Activated CD8-positive, alpha-beta T cell treated with anti-CD3 and anti-CD28 coated beads, Interleukin-2, amount 10 ng/mL, durations not matched to agents 7 days and 5 days (primary cell): ENCODE results near the gene C10orf95. TPM values are rescaled to one million over a fixed set of nuclear protein-coding genes. Genes with fewer than 3 reads are reported as not detected.

Source experiments
- ATAC-seq: fragments of 150-1000 bp; cut with Tn5 transposase; one replicate; pipeline ENCODE4 v1.10.0; 2021; ENCODE audit warnings: moderate library complexity
- CTCF ChIA-PET: fragments of 350-600 bp; sonication (Branson Sonifier 250); formaldehyde crosslinking; loops from one replicate; lab custom pipeline; 2021; ENCODE audit warnings: antibody characterized with exemption; lab: Charles Lee
- POLR2A ChIA-PET: fragments of 350-600 bp; sonication (Branson Sonifier 250); formaldehyde crosslinking; loops from one replicate; lab custom pipeline; 2021; ENCODE audit warnings: antibody characterized with exemption; lab: Charles Lee
- DNase-seq: peaks from one replicate; pipeline ENCODE4 v3.0.0-alpha.2; 2020
- H3K27ac Mint-ChIP-seq: one replicate; pipeline ENCODE4 v1.8.0; 2021; ENCODE audit warnings: mild to moderate bottlenecking, mixed read lengths
- H3K27me3 Mint-ChIP-seq: one replicate; pipeline ENCODE4 v1.8.0; 2021; ENCODE audit warnings: low read depth, mixed read lengths
- H3K36me3 Mint-ChIP-seq: one replicate; pipeline ENCODE4 v1.8.0; 2021; ENCODE audit warnings: low read depth, mixed read lengths
- H3K4me1 Mint-ChIP-seq: one replicate; pipeline ENCODE4 v1.8.0; 2021; ENCODE audit warnings: low read depth, mixed read lengths
- H3K4me3 Mint-ChIP-seq: one replicate; pipeline ENCODE4 v1.8.0; 2021; ENCODE audit warnings: mild to moderate bottlenecking, mixed read lengths
- H3K9me3 Mint-ChIP-seq: one replicate; pipeline ENCODE4 v1.8.0; 2022; ENCODE audit warnings: mixed read lengths; ENCODE audit not compliant: insufficient read depth
- microRNA-seq: library from miRNA; unstranded; fragments of <30 nt; microRNA quantifications from one replicate; pipeline ENCODE4 v1.2.0, GENCODE V29; 2022
- total RNA-seq, 2 experiments: library from RNA; stranded (reverse); gene quantifications; one replicate each; pipeline ENCODE4 v1.2.3, GENCODE V29; 2021

The C10orf95 gene
- total RNA-seq, 2 experiments from 2014 or later = 0.32 TPM; not detected in 1

- POLR2A ChIA-PET = interaction anchor here (1.7 to 8.0 kb wide), 2 partner anchors 21 to 169 kb away, joined by 3 to 68 read pairs; partner anchors contain the start of gene FBXL15
- ATAC-seq (no peak), DNase-seq (no peak)
- H3K4me1 Mint-ChIP-seq = peaks cover 39% of the 10 kb centered on the region
- H3K4me3 Mint-ChIP-seq = peak overlapping the region; percentile 12
- H3K36me3 Mint-ChIP-seq = peaks cover 40% of the 10 kb centered on the region
- H3K27ac Mint-ChIP-seq = peak overlapping the region; percentile 55
- CTCF ChIA-PET = interaction anchor here (1.8 to 10.7 kb wide), 7 partner anchors 10 to 183 kb away, joined by 8 to 156 read pairs (median 15); partner anchors contain the start of genes ELOVL3 and FBXL15
- H3K27me3 Mint-ChIP-seq = no peaks in the 10 kb centered on the region
- H3K9me3 Mint-ChIP-seq = no peaks in the 10 kb centered on the region
Measured at GRCh38 chr10:102400598-102401341, 50.6 kb downstream of the C10orf95 start.

- POLR2A ChIA-PET = interaction anchor here (1.3 to 8.0 kb wide), 4 partner anchors 10 to 168 kb away, joined by 3 to 68 read pairs (median 4); partner anchors contain the start of gene FBXL15
- ATAC-seq = no peak
- peak overlapping the region; percentile 56 for H3K4me3 Mint-ChIP-seq
- H3K4me1 Mint-ChIP-seq = peaks cover 39% of the 10 kb centered on the region
- CTCF ChIA-PET = interaction anchor here (1.2 to 10.7 kb wide), 17 partner anchors 10 to 242 kb away, joined by 3 to 156 read pairs (median 8); partner anchors contain the start of genes ACTR1A, C10orf95, ELOVL3 and FBXL15
- no peak for DNase-seq
- H3K27me3 Mint-ChIP-seq = no peaks in the 10 kb centered on the region
- H3K36me3 Mint-ChIP-seq = peaks cover 40% of the 10 kb centered on the region
- H3K27ac Mint-ChIP-seq = peak overlapping the region; percentile 78
- H3K9me3 Mint-ChIP-seq = no peaks in the 10 kb centered on the region
Measured at GRCh38 chr10:102400076-102400475, 51.3 kb downstream of the C10orf95 start.

Small RNA genes lying within 50 kb of the gene (microRNA-seq; reads per million reads assigned to microRNA genes)
- gene MIR146B = 30,759 reads per million, percentile 98 among the genes with 10 or more reads in this experiment

Other genes with a start within 250 kb of the C10orf95 start
- gene ELOVL3, start 225.2 kb downstream of the C10orf95 start, total RNA-seq = not detected
- gene PITX3, start 210.0 kb downstream of the C10orf95 start, total RNA-seq = not detected
- 10 to 100 TPM; 39.8 to 42.9 TPM for gene GBF1, start 206.0 kb downstream of the C10orf95 start, total RNA-seq
- gene NFKB2, start 55.8 kb downstream of the C10orf95 start, total RNA-seq = 10 to 100 TPM; 52.7 to 56.6 TPM
- gene PSD, start 32.8 kb downstream of the C10orf95 start, total RNA-seq = 1 to 10 TPM in 1 of 2 experiments, under 1 TPM in 1; 0.92 to 1.6 TPM
- 10 to 100 TPM; 12.7 to 13.8 TPM for gene FBXL15, start 30.7 kb downstream of the C10orf95 start, total RNA-seq
- gene CUEDC2, start 19.0 kb downstream of the C10orf95 start, total RNA-seq = 10 to 100 TPM; 71.7 to 77.6 TPM
- gene ACTR1A, start 51.2 kb upstream of the C10orf95 start, total RNA-seq = 10 to 100 TPM; 72.7 to 75.8 TPM
- 10 to 100 TPM; 10.6 to 12.0 TPM for gene SUFU, start 52.4 kb upstream of the C10orf95 start, total RNA-seq
- gene TRIM8, start 192.9 kb upstream of the C10orf95 start, total RNA-seq = 10 to 100 TPM; 45.0 to 47.1 TPM